RCC 7860 (cell line): ENCODE results near the gene SERPINB2.

ENCODE experiments used
- DNase-seq: peaks from one replicate; pipeline ENCODE4 v3.0.0-alpha.2; 2015; ENCODE audit warnings: low spot score
- FAIRE-seq: peaks from 2 replicates; lab custom pipeline; 2012; peaks lifted over from hg19 to GRCh38; lab: Jason Lieb, UNC

The SERPINB2 gene, protein sequence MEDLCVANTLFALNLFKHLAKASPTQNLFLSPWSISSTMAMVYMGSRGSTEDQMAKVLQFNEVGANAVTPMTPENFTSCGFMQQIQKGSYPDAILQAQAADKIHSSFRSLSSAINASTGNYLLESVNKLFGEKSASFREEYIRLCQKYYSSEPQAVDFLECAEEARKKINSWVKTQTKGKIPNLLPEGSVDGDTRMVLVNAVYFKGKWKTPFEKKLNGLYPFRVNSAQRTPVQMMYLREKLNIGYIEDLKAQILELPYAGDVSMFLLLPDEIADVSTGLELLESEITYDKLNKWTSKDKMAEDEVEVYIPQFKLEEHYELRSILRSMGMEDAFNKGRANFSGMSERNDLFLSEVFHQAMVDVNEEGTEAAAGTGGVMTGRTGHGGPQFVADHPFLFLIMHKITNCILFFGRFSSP

DNA sequence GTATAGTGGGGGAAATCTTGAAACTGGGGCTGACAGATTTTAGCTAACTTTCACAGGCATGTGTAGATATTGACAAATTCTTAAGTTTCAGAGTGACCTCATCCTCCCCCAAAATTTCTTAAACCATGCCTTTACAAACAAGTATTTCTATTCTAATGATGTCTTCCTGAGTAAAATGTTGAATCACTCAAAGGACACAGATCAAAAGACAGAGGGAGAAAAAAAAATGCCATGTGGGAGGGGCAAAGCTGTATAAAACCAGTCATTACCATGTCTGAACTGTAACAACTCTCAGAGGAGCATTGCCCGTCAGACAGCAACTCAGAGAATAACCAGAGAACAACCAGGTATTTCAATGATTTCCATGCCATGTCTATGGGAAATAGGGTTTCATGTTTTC is at the start of gene SERPINB2:
Gene SERPINB2, plus strand, starts transcription at position 282 of the 400 bp plus-strand sequence. CDS start 3,740 bp downstream, outside the sequence.
- no peak for DNase-seq
- FAIRE-seq = no peak

DNA sequence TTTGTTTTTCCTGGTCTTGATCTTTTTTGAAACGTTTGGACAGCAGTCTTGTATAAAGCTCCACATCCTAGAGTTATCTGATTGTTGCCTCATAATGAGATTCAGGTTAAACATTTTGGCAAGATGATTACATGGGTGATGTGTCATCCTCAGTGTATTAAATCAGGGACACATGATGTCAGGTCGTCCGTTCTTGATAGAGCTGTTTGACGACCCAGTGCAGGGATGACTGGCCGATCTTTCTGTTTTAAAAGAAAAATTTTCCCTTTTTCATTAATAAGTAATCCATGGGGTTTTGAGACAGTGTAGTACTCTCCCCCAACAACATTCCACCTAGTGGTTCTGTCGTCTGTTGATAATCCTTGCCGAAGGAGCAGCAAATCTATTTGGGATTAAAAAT is 44.5 kb upstream of the SERPINB2 start:
- no peak for FAIRE-seq
- DNase-seq = peak; percentile 11

DNA sequence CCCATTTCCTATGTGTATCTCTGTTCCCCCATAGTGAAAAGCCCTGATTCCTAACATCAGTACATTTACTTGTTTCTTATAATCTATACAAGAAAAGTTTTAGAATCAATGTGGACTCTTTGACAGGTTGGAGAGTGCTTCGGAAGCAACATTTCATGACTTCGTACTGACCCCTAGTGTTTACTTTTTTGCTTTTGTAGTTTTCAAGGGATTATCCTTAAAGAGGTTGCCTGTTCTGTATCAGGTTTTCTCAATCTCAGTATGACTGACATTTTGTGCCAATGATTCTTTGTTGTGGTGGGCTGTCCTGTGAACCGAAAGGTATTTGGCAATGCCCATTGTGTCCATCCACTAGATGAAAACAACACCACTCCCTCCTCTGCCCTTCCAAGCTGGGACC is 43.3 kb upstream of the SERPINB2 start:
- FAIRE-seq = peak; percentile 70
- DNase-seq = peak; percentile 7

DNA sequence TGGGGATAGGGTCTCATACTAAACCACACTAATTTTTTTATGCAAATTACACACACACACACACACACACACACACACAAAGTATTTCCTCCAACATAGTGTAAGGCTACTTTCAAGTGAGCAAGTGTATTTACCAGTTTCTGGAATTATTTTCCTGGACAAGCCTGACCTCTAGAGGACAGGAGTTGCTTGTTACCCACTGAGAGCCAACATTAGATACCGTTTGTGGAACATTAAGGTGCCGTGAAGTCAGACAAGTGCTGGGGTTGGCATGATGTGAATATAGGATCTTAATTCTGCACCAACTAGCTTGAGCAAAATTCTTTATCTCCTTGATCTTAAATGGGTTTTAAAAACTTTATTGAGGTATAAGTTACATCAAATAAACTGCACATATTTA is 39.3 kb upstream of the SERPINB2 start:
- DNase-seq = peak; percentile 18

DNA sequence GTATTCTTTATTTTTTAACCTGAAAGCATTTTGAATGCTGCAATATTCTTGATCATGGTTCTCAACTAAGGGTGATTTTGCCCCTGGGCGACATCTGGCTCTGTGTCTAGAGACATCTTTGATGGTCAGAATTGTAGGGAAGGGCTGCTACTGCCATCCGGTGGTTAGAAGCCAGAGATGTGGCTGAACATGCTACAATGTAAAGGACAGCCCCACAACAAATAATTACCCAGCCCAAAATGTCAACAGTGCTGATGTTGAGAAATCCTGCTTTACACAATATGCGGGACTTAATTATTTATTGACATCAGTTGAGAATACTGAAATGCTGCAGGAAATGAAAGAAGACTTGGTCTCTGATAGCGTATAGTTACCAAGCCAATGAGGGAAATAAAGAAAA is 37.5 kb upstream of the SERPINB2 start:
- DNase-seq (peak; percentile 7), FAIRE-seq (no peak)

More for the DNA sequence above, 39.3 kb upstream of the SERPINB2 start:
- peak; percentile 36 for FAIRE-seq

DNA sequence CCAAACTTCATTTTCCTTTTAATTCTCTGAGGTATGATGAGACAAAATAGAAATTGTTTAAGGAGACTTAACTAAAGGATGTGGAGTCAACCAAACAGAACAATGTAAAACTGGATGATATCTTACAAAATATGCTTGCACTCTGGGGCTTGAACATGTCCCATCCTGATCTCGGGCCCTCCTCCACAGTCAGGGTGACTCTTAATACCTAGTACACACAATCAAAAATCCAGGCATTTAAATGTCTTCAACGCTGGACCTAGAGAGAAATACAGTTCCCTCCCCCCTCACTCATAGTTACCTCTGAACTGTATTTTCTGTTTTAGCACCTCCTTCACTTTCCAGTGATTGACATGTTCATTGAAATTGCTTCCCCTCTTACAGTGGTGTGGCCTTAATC is 36.9 kb upstream of the SERPINB2 start:
- no peak for FAIRE-seq
- no peak for DNase-seq

DNA sequence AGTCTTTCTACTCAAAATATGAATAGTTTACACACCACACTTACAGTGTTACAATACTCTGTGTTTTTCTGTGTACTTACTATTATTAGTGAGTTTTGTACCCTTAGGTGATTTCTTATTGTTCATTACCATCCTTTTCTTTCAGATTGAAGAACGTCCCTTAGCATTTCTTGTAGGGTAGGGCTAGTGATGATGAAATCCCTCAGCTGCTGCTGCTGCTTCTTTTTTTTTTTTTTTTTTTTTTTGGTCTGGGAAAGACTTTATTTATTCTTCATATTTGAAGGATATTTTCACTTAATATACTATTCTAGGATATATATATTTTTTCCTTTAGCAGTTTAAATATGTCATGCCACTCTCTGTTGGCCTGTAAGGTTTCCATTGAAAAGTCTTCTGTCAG is 29.0 kb upstream of the SERPINB2 start:
- no peak for DNase-seq
- no peak for FAIRE-seq

DNA sequence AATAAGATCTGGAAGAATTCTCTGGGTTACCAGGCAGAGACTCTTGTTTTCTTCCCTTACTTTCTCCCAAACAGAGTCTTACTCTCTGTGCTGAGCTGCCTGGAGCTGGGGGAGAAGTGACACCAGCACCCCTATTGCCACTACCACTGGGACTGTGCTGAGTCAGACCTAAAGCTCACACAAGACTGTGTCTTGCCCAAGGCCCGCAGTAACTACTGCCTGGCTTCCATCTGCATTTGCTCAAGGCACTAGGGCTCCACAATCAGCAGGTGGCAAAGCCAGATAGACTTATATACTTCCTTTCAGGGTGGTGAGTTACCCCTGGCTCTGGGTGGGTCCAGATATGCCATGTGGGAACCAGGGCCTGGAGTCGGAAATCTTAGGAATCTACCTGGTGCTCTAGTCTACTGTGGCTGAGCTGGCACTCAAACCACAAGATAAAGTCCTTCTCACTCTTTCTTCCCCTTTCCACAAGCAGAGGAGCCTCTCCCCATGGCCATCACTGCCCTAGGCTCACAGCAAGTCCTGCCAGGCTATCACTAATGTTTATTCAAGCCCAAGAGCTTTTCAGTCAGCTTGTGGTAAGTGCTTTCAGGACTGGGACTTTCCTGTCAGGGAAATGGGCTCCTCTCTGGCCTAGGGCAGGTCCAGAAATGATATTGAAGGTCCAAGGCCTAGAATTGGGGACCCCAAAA is 27.6 kb upstream of the SERPINB2 start:
- FAIRE-seq = no peak
- DNase-seq = no peak

DNA sequence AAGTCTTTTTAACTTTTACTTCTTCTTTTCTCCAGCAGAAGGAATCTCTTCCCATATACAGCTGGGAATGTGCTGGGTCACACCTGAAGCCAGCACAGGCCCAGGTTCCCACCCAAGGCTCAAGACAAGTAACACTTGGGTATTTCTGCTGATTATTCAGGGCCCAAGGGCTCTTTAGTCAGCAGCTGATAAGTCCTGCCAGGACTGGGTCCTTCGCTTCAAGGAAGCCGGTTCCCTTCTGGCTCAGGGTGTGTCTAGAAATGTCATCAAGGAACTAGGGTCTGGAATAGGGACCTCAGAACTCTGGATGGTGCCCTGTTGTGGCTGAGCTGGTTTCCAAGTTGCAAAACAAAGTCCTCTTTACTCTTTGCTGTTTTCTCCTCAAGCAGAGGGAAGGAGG is 27.0 kb upstream of the SERPINB2 start:
- FAIRE-seq = no peak

DNA sequence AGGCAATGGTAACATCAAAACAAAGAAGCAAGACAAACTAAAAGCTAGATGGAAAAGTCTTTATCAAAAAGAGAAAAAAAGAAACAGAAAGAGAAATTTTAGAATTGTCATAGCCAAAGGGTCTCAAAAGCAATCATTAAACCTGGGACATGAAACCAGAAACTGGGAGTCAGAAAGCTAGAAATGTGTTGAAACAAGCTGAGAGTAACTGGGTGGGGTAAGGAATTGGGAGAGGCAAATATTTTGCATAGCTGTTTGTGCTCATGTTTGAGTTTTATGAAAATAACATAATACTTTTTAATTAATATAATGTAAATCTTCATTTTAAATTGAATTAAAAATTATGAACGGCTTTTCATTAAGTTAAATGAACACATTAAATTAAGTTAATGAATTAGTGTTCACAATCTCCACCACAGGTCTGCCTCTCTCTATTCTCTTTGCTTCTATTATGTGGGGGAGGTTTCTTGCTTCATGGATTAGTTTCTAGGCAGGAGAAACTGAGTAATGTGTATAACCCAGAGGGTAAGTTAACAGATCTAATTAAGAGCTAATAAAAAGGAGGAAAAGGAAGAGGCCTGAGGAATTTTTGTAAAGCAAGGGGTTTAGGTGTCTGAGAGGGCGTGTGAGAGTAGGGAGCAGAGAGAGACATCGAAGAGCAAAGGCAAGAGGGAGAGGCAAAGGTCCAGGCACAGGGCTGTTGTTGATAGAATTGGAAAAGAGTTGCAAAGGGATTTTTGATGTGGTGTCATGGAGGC is 20.0 kb upstream of the SERPINB2 start:
- no peak for FAIRE-seq
- DNase-seq = no peak

More for the DNA sequence above, 27.0 kb upstream of the SERPINB2 start:
- no peak for DNase-seq

DNA sequence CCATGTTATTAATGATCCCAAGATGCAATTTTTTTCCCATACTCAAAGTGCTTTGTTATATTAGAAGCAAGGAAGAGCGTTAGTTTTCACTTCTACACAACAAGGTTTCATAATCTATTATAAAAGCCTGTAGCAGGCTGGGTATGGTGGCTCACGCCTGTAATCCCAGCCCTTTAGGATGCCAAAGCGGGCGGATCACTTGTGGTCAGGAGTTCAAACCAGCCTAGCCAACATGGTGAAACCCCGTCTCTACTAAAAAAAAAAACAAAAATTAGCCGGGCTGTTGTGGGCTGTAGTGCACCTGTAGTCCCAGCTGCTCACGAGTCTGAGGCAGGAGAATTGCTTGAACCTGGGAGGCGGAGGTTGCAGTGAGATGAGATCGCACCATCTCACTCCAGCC is 19.0 kb upstream of the SERPINB2 start:
- FAIRE-seq (no peak), DNase-seq (no peak)

DNA sequence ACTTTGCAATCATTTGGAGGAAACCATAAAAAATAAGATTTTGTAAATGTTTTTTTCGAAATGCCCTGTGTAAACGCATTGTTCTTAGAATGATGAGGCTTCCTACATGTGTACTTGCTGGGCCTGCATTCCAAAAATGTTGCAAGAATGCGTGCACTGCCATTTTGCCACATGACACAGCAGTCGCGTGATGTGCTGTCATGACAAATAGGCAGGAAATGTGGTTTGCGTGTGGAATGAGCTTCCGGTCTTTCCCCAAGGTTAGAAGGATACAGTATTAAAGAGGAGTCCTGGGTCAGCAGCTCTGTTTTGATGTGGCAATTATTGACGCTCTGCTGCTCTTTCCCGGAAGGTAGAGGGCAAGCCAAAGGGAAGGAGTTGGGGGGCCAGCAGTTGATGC is 18.1 kb upstream of the SERPINB2 start:
- DNase-seq (peak; percentile 63), FAIRE-seq (no peak)

DNA sequence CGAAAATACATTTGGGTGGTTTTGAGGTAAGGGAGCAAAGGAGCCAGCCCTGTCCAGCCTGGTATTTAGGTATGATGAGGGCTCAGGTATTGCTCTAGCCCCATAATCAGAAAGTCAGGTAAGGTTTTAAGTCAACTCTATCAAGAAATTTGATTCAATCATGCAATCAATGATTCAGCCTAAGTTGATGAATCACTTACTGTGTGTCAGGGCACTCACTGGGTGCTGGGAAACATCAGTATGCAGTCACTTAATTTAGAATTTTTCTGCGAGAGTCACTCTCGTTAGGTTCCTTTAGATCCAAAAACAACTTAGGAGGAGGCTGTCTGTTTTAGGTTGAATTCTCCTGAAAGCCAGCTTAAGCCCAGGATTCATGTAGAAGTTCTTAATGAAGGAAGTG is 17.7 kb upstream of the SERPINB2 start:
- DNase-seq (peak; percentile 21), FAIRE-seq (no peak)

DNA sequence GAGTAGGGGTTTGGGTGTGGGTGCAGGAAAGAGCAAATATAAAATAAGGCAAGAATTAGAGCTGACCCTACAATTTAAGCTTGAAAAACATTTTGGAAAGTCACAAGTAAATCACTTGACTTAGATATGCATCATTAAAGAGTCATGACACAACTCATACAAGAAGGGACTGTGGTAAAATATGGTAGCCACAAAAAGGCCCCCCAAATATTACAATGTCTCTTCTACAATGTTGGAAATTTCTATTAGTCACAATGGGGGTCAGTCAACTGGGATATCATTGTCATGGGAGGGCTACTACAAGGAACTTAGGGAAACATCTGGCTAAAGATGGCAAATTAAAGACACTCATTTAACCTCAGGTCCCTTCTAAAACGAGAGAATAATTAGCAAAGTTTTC is 15.7 kb upstream of the SERPINB2 start:
- FAIRE-seq = no peak
- no peak for DNase-seq

DNA sequence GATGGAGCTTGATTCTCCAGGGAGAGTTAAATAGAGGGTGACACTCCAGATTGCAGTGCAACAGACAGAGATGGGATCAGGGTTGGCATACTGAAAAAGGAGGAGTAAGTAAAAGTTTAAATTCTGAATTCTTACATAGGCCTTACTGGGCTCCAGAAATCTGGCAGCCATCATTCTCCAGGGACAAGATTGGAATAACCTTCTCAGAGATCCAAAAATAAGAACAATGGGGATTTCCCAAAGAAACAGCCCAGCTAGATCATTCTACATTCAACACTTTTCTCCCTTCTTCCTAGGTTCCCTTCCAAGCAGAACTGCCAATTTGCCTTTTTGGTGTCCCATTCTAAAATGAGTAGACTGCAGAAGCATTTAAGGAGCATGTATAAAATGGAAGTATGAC is 14.9 kb upstream of the SERPINB2 start:
- no peak for FAIRE-seq
- DNase-seq = no peak

DNA sequence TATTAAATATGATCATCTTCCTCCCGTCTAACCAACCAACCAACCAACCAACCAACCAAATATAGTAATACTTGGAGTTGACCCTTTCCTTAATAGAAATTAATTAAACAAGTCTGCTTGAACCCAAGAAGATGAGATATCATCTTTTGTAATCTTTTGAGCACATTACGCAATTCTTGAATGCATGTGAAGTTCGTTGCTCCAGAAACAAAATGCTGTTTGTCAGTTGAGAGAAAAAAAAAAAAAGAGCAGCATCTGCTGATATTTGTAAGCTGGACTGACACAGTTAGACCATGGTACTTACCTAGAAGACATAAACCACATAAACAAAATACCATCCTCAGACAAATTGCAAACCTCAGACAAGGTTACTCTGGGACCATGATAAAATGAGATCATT is 9.2 kb upstream of the SERPINB2 start:
- FAIRE-seq = no peak
- DNase-seq = no peak

DNA sequence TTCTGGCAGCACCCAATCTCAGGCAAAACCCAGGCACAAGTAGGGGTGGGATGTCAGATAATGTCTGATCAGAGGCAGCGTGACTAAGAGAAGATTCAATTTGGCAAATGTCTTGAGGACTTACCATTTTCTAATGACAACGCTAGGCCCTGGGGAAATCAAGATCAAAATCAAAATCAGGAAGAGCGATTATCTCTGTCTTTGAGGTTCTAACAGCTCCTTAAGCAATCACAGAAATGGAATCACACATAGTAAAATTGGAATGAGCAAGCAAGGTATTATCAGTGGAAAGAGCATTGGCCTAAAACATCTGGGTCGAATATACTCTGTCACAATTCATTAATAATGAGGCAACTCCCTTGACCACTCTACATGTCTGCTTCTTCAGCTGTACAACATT is 8.6 kb upstream of the SERPINB2 start:
- no peak for DNase-seq
- FAIRE-seq = no peak

DNA sequence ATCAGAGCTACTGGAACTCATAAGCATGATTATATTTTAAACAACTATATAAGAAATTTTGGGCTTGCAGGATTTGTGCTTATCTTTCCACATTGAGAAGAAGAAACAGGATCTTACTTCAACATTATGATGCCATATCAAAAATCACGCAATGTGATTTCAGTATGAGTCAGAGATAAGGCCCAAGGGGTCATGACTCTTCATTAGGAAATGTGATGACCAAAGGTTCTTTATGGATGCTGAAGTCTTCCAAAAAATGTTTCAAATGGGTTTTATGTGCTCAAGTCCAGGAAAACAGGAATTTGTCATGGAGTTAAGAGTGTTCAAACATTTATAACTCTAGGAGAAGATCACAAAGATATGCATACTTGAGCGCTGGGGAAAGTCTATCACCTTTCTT is 7.8 kb upstream of the SERPINB2 start:
- peak; percentile 37 for DNase-seq
- no peak for FAIRE-seq

DNA sequence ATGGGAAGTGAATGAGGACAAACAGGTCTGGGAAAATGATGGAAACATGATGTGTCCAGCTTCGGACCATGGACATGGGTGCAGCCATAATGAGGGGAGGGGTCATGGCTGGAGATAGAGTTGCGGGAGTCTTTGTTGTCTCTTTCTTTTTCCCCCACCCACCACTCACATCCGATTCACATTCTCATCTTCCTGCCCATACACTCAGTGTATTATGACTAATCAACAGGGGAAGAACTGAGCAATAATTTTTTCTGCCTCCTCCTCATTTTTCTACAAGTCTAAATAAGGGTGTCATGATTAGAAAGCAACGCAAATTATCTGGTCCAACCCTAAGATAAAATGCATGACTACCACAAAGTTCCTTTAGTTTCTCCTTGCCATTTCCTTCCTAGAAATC is 5.7 kb upstream of the SERPINB2 start:
- DNase-seq (no peak), FAIRE-seq (no peak)

DNA sequence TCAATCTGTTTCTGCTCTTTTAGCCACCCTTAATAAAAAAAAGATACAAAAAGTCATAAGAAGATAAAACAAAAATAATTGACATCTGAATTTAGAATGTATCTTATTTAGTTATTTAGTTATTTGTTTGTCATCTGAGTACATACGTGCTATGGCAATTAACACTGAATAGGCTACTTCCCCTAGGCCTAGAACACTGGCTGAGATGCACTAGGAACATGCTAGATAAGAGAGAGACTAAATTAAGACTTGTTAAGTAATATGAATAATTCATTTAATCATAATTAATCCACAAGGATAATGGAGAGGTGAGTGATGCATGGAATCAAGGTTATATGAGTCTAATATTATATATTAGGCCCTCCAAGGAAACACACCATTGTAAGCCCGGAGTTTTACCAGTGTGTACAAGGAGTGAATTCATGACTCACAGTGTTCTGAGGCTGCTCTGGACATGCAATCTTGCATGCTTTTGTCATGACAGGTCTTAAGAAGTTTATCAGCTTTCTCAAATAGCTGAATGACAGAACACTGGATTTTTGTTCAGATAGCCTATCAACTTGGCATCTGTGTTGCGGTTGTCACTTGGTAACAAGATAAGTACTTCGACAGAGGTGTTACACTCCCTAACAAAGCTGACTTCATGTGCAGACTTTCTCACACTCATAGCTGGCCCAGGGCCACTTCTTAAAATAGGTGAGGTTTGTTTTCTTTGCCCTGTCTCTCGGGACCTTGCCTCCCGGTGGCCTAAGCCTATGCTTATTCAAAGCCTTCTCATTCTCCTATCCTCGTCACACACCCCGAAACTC is 5.0 kb upstream of the SERPINB2 start:
- FAIRE-seq (no peak), DNase-seq (peak; percentile 85)

DNA sequence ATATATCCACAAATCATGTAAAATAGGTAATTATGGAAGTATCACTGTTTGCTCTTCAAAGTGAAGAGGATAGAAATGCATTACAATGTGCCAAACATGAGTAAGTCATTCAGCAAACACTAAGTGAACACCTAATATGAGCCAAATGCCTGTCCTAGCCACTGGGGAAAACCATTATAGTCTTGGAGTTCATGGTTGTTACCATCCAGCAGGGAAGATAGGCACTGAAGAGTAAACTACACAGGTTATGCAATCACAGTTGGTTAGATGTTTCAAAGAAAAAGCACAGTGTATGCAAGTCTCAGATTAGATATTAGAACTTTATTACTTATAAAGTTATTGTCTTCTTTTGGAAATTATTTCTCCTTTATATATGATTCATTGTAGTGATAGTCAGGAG is 3.9 kb upstream of the SERPINB2 start:
- FAIRE-seq = no peak

More for the DNA sequence above, 3.9 kb upstream of the SERPINB2 start:
- no peak for DNase-seq
